Measurements from ENCODE around the gene TGFB3.

The TGFB3 gene

DNA sequence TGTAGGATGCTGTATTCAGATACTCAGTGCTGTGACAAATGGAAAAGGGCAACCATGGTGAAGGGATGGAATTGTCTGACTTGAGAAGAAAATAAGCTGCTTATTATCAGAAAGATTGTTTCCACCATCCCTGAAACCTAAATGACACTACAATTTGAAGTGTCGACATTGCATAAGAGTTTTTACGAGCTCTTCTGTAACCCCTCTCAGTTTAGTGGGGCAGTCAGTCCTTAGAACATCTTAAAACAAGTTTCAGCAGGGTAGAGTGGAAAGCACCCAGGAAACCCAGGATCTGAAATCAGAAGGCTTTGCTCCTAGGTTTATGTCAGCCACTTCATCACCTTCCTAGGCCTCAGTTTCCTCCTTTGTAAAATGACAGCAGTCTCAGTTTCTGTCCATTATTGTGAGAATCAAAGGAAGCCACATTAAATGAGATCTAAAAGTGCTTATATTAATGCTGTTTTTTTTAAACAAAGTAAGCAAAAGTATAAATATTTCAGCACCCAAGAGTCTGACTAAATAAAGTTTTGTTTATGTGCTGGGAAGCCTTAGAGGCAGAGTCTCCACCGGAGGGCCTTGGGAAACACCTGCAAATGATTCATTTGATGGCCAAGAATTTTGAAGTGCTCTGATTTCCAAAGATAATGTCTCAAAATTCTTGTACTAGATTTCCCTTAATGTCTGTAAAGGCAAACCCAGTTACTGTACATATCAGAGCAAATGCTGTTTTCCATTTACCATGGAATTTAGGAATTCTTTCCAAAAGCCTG, 5.6 kb upstream of the TGFB3 start:
- in situ Hi-C loops (cut with MboI; ENCODE audit: low sequenced_read_pairs), result no loop called here

DNA sequence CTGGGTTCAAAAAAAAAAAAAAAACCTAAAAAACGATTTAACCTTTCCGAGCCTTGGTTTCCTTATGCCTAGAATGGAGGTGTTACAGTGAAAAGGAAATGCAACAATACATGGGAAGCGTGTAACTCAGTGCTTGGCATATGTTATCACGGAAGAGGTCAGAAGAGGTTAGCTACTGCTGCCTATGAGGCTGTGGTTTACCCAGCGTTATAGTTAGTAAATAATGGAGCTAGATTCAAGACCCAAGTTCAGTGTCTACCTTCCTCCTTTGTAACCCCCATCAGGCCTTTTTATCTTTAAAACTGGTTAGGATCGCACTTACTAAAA, 4.6 kb upstream of the TGFB3 start:
- in situ Hi-C loops (cut with MboI; ENCODE audit: low sequenced_read_pairs), result no loop called here

DNA sequence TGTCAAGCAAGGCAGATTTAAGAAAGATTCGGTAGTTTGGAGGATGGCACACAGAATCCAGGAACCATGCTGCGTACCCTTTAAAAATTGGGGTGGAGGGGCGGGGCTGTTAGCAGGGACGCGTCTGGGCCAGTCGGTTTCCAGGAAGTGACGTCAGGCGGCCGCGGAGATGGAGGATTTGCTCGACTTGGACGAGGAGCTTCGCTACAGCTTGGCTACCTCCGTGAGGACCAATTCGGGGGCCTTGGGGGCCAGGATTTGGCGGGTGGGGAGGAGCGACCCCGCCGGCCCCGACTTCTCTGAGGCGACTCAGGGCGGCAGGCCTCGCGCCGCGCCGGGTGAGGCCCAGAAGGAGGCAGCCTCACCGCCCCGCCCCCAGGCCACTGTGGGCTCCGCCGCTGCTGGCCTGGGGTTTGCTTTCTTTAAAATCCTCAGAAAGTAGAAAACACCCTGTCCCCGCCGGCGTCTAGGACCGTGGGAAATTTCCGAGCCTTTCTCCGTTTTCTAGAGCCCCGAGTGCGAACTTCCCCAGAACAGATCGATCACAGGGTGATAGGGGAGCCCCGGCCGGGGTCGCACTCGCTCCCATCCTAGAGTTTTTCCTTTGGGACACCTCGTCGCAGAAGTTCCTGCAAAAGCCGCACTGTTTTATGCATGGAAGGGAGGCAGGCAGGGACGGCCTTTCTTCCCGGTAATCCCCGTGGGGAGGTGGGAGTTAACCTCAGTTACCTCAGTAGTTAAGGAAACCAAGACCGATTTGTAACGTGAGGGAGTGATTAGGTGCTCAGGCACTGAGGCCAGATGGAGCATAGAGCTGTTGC, 4.0 kb upstream of the TGFB3 start, which contains the start of gene IFT43:
Gene IFT43 (plus strand): TSS at position 146 of the 821 bp plus-strand sequence. CDS start 24 bp downstream, at position 170.
- in situ Hi-C loops (cut with MboI; ENCODE audit: low sequenced_read_pairs), result no loop called here

DNA sequence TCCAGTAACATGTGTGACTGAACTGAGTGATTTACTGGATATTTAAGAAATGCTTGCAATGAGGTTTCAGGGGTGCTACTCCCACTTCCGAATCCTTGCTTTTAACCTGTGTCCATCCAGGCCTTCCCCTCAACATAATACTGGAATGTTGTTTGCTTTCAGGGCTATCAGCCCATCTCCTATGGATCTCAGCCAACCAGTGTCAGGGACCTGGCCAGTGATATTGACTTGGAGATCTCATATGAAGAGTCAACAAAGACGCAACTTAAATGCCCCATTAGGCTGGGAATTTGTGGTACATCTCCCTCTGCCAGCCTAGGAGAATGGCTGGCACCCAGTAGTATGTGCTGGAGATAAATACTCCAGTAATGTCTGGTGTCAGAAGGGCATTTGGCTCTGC, 2.9 kb upstream of the TGFB3 start:
- in situ Hi-C loops (cut with MboI; ENCODE audit: low sequenced_read_pairs), result no loop called here

DNA sequence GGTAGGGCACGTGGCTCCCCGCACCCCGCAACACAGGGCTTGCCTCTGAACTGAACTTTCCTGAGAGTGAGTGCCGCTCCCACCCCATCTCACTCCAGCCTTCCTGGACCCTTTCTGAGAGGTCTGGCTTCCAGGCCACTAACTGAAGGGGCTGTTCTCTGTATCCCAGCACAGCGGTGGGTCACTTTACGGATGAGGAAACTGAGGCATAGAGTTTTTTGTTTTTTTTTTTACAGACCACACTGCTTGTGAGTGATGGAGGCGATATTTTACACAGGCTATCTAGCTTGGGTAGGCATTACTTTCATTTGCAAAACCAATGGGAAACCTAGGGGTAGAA, 1.2 kb upstream of the TGFB3 start:
- in situ Hi-C loops (cut with MboI; ENCODE audit: low sequenced_read_pairs), result no loop called here

DNA sequence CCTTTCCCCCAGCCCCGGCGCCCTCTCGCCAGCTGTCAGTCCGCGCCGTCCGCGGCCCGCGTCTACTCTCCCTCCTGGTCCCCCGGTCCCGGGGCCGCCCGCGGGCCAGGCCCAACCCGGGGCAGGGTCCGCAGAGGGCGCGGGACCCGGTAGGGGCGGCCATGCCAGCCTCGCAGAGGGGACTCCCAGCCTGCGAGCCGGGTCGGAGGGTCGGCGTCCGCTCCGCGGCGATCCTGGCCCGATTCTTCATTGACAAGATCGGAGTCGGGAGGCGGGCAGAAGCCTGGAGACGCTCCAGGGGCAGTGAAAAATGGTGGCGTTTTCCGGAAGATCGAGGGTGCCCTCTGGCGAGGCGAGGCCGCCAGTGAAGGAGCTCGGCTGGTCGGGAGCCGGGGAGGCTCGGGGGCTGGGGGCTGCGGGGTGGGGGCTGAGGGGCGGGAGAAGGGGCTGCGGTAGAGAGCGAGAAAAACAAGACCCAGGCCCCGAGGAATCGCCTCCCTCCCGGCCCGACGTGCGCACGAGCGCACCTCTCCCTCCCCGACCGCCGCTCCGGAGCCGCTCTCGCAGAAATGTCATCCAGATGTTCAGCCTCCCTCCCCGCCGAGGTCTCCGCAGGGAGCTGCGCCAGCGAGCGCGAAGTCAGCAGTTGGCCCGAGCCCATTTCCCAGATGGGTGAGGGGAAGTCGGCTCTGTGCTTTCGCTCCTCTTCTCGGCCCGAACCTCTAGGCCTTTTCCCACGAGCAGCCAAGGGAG, 647 bp upstream of the TGFB3 start:
- in situ Hi-C loops (cut with MboI; ENCODE audit: low sequenced_read_pairs), result no loop called here

DNA sequence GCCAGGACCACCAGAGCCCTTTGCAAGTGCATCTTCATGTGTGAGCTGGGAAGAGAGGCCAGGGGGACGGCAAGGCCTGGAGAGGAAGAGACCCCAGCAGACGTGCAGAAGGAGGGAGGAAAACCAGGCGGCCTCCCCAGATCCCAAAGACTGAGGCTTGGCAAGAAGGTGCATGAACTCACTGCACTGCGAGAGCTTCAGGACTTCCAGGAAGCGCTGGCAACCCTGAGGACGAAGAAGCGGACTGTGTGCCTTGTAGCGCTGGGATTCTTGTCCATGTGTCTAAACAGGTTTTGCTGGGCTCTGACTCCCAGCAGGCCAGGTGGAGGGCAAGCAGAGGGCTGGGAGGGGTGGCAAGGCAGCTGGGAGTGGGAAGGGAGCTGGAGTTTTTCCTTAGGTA, 939 bp downstream of the TGFB3 start:
- in situ Hi-C loops (cut with MboI; ENCODE audit: low sequenced_read_pairs), result no loop called here

DNA sequence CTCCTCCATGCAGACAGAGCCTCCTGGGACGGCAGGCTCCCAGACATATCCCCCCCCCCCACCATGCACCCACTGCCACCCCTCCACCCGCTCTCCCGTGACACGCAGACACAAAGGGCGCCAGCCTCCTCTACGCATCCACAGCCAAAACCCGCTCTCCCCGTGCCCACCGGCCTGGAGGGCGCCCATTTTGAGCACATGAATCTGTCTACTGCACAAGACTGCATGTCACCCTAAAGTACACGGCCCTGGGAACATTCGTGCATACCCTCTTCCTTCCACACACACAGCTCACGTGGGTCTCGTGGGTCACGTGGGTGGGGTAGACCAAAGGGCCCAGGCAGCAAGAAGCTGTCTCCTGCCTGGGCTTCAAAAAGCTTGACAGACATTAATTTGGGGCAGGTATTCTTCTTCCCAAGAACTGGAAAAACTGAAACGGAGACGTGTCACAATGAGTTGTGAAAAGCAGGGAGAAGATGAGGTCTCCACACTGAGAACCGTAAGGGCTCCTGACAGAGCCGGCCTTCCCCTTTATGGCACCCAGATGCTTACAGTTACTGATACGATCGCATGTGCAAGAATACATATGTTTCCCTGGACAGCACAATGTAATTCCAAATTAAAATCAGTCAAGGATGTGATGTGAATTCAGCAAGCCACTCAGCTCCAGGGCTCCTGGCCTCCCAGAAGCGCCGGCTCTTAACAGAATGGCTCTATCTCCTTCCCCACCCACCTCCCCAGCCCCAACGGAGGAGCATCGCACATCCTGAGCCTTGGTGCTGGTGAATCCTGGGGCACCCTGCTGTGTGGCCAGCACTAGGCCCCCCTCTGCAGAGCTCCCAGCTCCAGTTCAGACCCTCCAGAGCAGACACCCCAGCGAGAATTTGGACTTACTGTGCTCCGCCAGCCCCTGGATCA, 1.9 kb downstream of the TGFB3 start:
- in situ Hi-C loops (cut with MboI; ENCODE audit: low sequenced_read_pairs), result no loop called here

DNA sequence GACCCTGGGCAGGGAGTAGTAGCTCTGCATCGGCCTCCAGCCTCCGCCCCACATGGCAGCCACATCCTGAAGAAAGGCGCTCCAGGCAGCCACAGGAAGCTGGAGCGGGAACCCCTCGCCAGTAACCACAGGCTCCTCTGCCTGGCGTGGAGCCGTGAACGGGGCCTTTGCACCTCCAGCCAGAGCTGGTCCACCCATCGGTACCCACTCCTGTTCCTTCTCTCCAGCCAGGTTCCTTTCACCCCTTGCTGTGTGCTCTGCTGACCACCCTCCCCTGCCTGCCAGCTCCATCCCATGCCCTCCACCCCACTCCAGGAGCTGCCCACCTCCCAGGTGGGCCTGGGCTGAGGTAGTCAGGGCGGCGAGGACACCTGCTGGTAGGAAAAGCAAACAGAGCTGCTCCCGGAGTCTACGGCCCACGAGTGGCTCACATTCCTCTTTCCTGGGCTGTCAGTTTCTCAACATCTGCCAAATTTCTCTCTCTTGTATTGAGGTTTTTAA, 2.7 kb downstream of the TGFB3 start:
- in situ Hi-C loops (cut with MboI; ENCODE audit: low sequenced_read_pairs), result no loop called here

DNA sequence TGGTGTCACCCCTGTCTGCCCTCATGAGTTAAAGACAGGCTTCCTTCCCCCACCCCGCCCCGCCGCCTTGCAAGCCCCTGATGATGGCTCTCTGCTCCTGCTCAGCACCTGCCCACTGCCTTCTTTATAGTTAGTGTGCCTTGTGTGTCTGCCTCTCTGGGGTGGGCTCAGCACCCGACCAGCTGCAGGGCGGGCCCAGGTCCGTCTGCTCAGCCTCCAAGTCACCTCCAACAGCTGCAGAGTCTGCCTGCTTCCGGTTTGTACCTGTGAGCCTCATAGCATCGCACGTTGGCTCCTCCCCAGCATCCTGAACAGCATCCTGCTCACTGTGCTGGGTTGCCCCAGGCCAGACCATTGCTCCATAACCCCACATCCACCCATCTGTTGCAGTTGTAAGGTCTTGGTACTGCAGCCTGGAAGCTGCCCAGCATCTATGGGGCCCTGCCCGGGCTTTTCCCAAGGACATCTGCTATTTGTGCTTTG, 3.5 kb downstream of the TGFB3 start:
- in situ Hi-C loops (cut with MboI; ENCODE audit: low sequenced_read_pairs), result no loop called here

DNA sequence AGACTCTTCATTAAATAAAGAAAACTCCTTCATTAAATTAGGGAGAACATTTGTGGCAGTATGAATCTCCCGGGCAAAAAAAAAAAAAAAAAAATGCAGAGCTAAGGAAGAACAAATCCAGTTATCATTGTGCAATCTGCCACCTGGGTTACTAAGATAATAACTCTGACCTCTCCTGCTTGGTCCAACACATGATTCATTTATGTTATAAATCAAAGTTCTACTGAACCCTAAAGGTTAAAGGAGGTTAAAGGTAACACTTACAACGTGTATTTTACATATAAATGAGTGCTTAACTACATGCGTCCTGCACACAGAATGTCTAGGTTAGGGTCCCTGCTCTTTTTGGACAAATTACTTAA, 4.2 kb downstream of the TGFB3 start:
- in situ Hi-C loops (cut with MboI; ENCODE audit: low sequenced_read_pairs), result no loop called here

DNA sequence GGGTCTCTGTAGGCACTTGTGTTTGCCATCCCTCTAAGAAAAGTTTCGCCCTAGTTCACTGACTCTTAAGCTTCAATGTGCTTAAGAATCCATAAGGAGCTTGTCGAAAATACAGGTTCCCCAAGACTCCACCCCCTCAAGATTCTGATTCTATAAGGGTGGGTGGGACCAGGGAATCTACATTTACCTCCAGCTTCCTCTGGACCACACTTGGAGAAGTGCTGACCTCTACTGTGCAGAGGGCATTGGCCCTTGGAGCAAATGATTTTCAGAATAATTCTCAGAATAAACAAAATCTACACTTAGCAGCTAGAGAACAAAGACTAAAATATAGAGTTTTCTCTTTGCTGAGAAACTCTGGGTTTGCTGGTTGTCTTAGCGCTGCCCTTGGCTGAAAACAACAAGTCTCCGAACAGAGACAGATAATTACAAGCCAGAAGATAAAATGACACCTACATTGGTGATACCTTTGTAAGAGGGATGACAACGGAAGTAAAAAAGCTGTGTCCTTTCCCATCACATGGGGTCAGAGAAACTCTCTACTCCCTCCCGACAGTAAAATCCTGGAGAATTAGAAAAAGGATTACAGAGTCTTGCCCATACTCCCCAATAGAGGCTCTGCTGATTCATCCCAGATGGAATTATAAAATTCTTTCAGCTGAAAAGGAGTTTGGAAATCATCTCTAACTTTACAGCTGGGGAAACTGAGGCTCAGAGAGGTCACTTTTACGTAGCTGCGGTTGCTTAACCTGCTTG, 4.8 kb downstream of the TGFB3 start:
- in situ Hi-C loops (cut with MboI; ENCODE audit: low sequenced_read_pairs), result no loop called here

DNA sequence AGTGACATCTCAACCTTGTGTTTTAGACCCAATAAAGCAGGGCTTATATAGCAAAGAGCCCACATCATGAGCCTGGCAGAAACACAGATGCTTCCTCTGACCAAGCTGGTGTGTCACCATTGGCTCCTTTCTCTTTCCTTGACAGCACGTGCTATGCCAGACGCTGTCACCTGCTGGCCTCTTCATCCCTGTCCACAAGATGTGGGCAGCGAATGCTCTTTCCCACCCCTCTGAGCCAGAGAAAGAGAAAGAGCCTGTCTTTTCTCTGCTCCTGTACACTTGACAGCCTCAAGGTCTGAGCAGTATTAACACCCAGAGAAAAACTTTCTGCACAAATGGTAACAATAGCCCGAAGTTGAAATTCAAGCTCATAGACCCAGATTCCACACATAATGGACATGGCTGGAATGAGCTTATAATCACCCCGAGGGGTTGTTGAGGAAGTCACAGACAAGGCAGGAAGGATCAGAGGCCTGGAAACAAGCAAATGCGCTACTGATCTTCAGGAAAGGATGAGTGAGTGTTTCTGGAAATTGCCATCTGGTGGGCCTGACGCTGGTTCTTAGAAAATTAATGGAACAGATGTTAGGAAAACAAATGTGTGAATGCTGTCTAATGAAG, 8.9 kb downstream of the TGFB3 start:
- in situ Hi-C loops (cut with MboI; ENCODE audit: low sequenced_read_pairs), result loop anchor here (25.0 kb wide), 1 partner anchor 261 kb away; no protein-coding TSS in a partner anchor

DNA sequence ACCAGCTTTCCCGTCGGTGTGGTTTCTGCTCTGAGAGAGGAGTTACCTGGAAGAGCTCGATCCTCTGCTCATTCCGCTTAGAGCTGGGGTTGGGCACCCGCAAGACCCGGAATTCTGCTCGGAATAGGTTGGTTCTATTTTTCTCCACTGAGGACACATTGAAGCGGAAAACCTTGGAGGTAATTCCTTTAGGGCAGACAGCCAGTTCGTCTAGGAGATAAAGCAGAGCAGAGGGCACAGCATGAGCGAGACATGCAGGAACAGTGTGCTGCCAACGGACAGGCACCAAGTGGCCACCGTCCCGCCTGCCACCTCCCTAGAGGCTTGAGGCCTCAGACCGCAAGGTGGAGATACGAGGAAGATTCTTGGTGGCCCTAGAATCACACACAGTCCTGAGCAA, 10.3 kb downstream of the TGFB3 start:
- in situ Hi-C loops (cut with MboI; ENCODE audit: low sequenced_read_pairs), result loop anchor here (25.0 kb wide), 1 partner anchor 259 kb away; no protein-coding TSS in a partner anchor

DNA sequence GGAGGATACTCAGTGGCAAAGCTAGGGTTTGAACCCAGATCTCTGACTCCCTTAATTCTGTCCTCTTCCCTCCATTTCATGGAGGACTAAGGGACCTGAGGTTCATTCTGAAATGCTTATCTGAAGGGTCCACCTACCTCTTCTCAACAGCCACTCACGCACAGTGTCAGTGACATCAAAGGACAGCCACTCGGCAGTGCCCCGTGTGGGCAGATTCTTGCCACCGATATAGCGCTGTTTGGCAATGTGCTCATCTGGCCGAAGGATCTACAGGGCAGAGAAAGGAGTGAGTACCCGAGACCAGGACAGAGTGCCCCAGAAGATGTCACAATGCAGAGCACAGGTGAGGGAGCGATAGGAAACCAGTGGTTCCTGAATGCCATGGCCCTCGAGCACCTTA, 10.8 kb downstream of the TGFB3 start:
- in situ Hi-C loops (cut with MboI; ENCODE audit: low sequenced_read_pairs), result loop anchor here (25.0 kb wide), 1 partner anchor 259 kb away; no protein-coding TSS in a partner anchor

DNA sequence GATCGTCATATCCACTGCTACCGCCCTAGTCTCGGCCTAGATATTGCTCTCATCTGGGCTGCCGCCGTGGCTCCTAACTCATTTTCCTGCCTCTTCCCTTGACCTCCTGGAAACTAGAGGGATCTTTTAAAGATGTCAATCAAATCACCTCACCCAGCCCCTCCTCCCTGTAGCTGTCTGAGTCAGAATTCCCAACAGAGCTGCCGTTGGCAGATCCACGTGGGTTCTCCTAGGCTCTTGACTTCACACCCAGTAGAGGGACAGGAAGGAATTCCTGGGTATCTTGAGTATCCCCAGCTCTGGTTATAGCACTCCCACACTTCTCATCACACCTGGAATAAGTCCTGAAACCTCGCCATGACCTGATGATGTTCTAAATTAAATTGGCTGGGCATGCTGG, 11.9 kb downstream of the TGFB3 start:
- in situ Hi-C loops (cut with MboI; ENCODE audit: low sequenced_read_pairs), result loop anchor here (25.0 kb wide), 1 partner anchor 258 kb away; no protein-coding TSS in a partner anchor

DNA sequence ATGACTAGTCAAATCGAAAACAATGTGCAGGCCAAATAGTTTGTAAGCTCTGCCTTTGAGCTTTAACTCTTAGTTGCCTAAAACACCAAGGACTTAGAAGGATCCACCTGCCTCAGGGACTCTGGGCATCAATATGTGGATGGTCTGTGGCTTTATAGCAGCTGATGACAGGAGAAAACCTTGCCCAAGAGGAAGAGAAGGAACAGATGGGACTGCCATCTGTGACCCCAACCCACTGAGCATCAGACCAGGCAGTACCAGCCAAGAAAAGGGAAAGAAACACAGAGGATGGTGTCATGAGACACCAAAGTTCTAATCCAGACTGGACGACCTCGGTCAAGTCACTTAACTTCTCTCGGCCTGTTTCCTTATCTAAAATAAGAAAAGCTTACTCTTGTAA, 12.7 kb downstream of the TGFB3 start:
- in situ Hi-C loops (cut with MboI; ENCODE audit: low sequenced_read_pairs), result loop anchor here (25.0 kb wide), 1 partner anchor 257 kb away; no protein-coding TSS in a partner anchor

DNA sequence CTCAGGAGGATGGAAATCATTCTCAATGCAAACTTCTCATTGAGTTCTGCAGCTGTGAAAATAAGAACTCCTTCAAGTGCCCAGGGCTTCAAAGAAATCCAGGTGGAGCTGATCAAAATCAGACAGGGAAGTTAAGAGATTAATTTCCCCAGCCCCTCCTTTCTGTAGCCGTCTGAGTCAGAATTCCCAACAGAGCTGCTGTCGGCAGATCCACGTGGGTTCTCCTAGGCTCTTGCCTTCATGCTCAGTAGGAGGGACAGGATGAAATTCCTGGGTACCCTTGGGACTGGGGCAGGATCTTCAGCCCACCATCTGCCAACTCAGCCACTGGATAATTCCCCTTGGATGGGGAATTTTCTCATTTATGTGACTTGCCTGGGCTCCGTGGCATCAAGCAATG, 13.3 kb downstream of the TGFB3 start:
- in situ Hi-C loops (cut with MboI; ENCODE audit: low sequenced_read_pairs), result loop anchor here (25.0 kb wide), 1 partner anchor 256 kb away; no protein-coding TSS in a partner anchor

DNA sequence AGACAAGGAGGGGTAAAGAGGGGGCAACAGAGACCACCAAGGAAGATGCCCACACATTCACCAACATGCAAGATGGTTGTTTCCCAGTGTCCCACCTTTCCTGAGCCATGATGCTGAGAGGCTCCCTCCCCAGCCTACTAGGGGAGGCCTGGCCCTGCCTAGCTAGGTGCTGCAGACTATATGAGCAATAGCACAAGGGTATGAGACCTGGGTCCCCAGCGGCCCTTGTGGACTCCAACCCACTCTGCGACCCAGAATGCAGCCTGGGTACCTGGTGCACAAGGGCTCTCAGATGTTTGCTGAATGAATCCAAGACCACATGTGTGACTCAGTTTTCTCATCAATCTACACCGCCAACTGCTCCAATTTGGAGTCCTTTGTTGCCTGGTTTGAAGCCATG, 13.9 kb downstream of the TGFB3 start:
- in situ Hi-C loops (cut with MboI; ENCODE audit: low sequenced_read_pairs), result loop anchor here (25.0 kb wide), 1 partner anchor 256 kb away; no protein-coding TSS in a partner anchor
